HepG2 (cell line): ENCODE data around the gene KSR1. TPM values are rescaled to one million over a fixed set of nuclear protein-coding genes. Genes with fewer than 3 reads are reported as not detected.

ENCODE experiments used
- ATF5 ChIP-seq: sonication (generic); formaldehyde crosslinking; IDR thresholded peaks from 2 replicates; pipeline ENCODE4 v1.4.0; 2020; ENCODE audit warnings: mild to moderate bottlenecking, low read depth, missing genetic modification reagents
- E2F2 ChIP-seq: sonication (generic); formaldehyde crosslinking; IDR thresholded peaks from 2 replicates; pipeline ENCODE4 v1.4.0; 2020; ENCODE audit warnings: missing genetic modification reagents, borderline replicate concordance
- ELF1 ChIP-seq: sonication (generic); formaldehyde crosslinking; IDR thresholded peaks from 2 replicates; pipeline ENCODE4 v1.4.0; 2020; ENCODE audit warnings: missing genetic modification reagents
- ELF3 ChIP-seq: IDR thresholded peaks from 2 replicates; pipeline ENCODE4 v1.6.1; 2016; ENCODE audit warnings: missing genetic modification reagents, missing compliant biosample characterization
- GMEB1 ChIP-seq: sonication (generic); formaldehyde crosslinking; IDR thresholded peaks from 2 replicates; pipeline ENCODE4 v1.5.1; 2020; ENCODE audit warnings: missing genetic modification reagents, mild to moderate bottlenecking, borderline replicate concordance
- IKZF1 ChIP-seq: fragments of 450-650 bp; IDR thresholded peaks from 2 replicates; pipeline ENCODE4 v1.7.1; 2016
- LCORL ChIP-seq, 2 experiments: fragments of 450-650 bp in 1 of 2; sonication (generic) in 1 of 2; formaldehyde crosslinking in 1 of 2; IDR thresholded peaks; 2 replicates each; pipeline versions ENCODE4 v1.5.0 to v1.6.1; 2017 to 2020; ENCODE audit warnings: antibody characterized with exemption in 1 of 2, missing genetic modification reagents in 1 of 2
- MED1 ChIP-seq: sonication (generic); formaldehyde crosslinking; IDR thresholded peaks from 2 replicates; pipeline ENCODE4 v1.4.0; 2020; ENCODE audit warnings: missing genetic modification reagents
- MTF2 ChIP-seq: sonication (generic); formaldehyde crosslinking; IDR thresholded peaks from 2 replicates; pipeline ENCODE4 v1.5.0; 2020; ENCODE audit warnings: missing genetic modification reagents, borderline replicate concordance
- PHB2 ChIP-seq: fragments of 450-650 bp; IDR thresholded peaks from 2 replicates; pipeline ENCODE4 v1.6.1; 2018; ENCODE audit not compliant: partially characterized antibody
- PHF8 ChIP-seq: sonication (generic); formaldehyde crosslinking; IDR thresholded peaks from 2 replicates; pipeline ENCODE4 v1.5.0; 2020; ENCODE audit warnings: missing genetic modification reagents
- PREB ChIP-seq: sonication (generic); formaldehyde crosslinking; IDR thresholded peaks from 2 replicates; pipeline ENCODE4 v1.4.0; 2020; ENCODE audit warnings: missing genetic modification reagents
- RFX3 ChIP-seq: IDR thresholded peaks from 2 replicates; pipeline ENCODE4 v1.6.1; 2016; ENCODE audit warnings: missing biosample characterization, missing genetic modification reagents
- TBL1XR1 ChIP-seq: fragments of 150-350 bp; IDR thresholded peaks from 2 replicates; pipeline ENCODE4 v1.6.1; 2014; ENCODE audit warnings: borderline replicate concordance, low read length; ENCODE audit not compliant: partially characterized antibody
- WIZ ChIP-seq: sonication (generic); formaldehyde crosslinking; IDR thresholded peaks from 2 replicates; pipeline ENCODE4 v1.5.1; 2020; ENCODE audit warnings: mild to moderate bottlenecking, missing genetic modification reagents
- ZFP36L1 ChIP-seq: sonication (generic); formaldehyde crosslinking; IDR thresholded peaks from 2 replicates; pipeline ENCODE4 v1.8.0; 2022; ENCODE audit warnings: mild to moderate bottlenecking, missing genetic modification reagents, moderate library complexity
- ZFYVE20 ChIP-seq: sonication (generic); formaldehyde crosslinking; IDR thresholded peaks from 2 replicates; pipeline ENCODE4 v1.8.0; 2023; ENCODE audit warnings: low read depth, mild to moderate bottlenecking, moderate library complexity, missing genetic modification reagents, borderline replicate concordance
- ZNF3 ChIP-seq: IDR thresholded peaks from 2 replicates; pipeline ENCODE4 v1.7.0; 2017; ENCODE audit warnings: inconsistent platforms
- ZNF383 ChIP-seq: sonication (generic); formaldehyde crosslinking; IDR thresholded peaks from 2 replicates; pipeline ENCODE4 v1.4.0; 2020; ENCODE audit warnings: missing genetic modification reagents, mild to moderate bottlenecking, borderline replicate concordance
- ZNF598 ChIP-seq: sonication (generic); formaldehyde crosslinking; IDR thresholded peaks from 2 replicates; pipeline ENCODE4 v1.5.1; 2020; ENCODE audit warnings: mild to moderate bottlenecking, missing genetic modification reagents, borderline replicate concordance
- ZNF691 ChIP-seq: sonication (generic); formaldehyde crosslinking; IDR thresholded peaks from 2 replicates; pipeline ENCODE4 v1.4.0; 2020; ENCODE audit warnings: missing genetic modification reagents, low read depth, mild to moderate bottlenecking, borderline replicate concordance
- ZNF720 ChIP-seq: sonication (generic); formaldehyde crosslinking; IDR thresholded peaks from 2 replicates; pipeline ENCODE4 v1.4.0; 2020; ENCODE audit warnings: missing genetic modification reagents
- ZNF816 ChIP-seq: sonication (generic); formaldehyde crosslinking; IDR thresholded peaks from 2 replicates; pipeline ENCODE4 v1.8.0; 2022; ENCODE audit warnings: missing genetic modification reagents, mild to moderate bottlenecking, borderline replicate concordance
- ZSCAN31 ChIP-seq: sonication (generic); formaldehyde crosslinking; IDR thresholded peaks from 2 replicates; pipeline ENCODE4 v1.5.0; 2020; ENCODE audit warnings: low read depth, mild to moderate bottlenecking, missing genetic modification reagents
- polyA plus RNA-seq, 8 experiments: library from polyadenylated mRNA; depleted of rRNA in 3 of 8; stranded (reverse) in 7 of 8; unstranded in 1 of 8; fragments of >200 nt; fragmentation: Illumina TruSeq in 4 of 8; extraction: Trizol in 4 of 8; gene quantifications; 2 replicates each; pipeline versions ENCODE4 v1.2.1 to v1.2.3, GENCODE V29; 2011 to 2016; ENCODE audit warnings: low read depth in 4 of 8, missing spikeins in 1 of 8, mixed read lengths in 1 of 8; ENCODE audit not compliant: insufficient read depth in 1 of 8
- total RNA-seq, 5 experiments: library from RNA; depleted of rRNA; stranded (reverse); fragments of >200 nt; fragmentation: Illumina TruSeq; extraction: Trizol; gene quantifications; 2 replicates each; pipeline ENCODE4 v1.2.3, GENCODE V29; 2016; ENCODE audit warnings: low read depth in 1 of 5

KSR1 gene
- total and polyA plus RNA-seq, 2 of the 13 experiments (the other 11 are each of a cell fraction or from before 2014, with no cell fraction given), result 10.1 to 16.6 TPM

GRCh38 chr17:27494192-27495091, 38.2 kb downstream of the KSR1 start (continued):
- no peak for TF ChIP-seq IKZF1
- TF ChIP-seq WIZ (CRISPR knock-in tag), result no peak
- no peak for TF ChIP-seq MTF2 (CRISPR knock-in tag)
- no peak for TF ChIP-seq E2F2 (CRISPR knock-in tag)
- no peak; the same call in 1 of the 2 replicates for TF ChIP-seq MED1 (CRISPR knock-in tag)
- no peak for TF ChIP-seq PREB
- TF ChIP-seq PHB2, result no peak
- no peak for TF ChIP-seq GMEB1 (CRISPR knock-in tag)
- TF ChIP-seq ELF3 (CRISPR knock-in tag), result peak; percentile 52; the same call in 1 of the 2 replicates
- no peak for TF ChIP-seq ZNF720 (CRISPR knock-in tag)
- no peak for TF ChIP-seq ZNF816 (CRISPR knock-in tag)
- no peak for TF ChIP-seq ZNF598 (CRISPR knock-in tag)
- TF ChIP-seq PHF8 (CRISPR knock-in tag), result no peak
- TF ChIP-seq ZNF691 (CRISPR knock-in tag), result peak; percentile 55; the same call in 1 of the 2 replicates
- 0 out of 2 replicates have a peak, but pooled peaks have one; percentile 38 for TF ChIP-seq ZSCAN31
- TF ChIP-seq ZNF383, result no peak
- no peak for TF ChIP-seq ZNF3 (CRISPR knock-in tag)
- no peak for TF ChIP-seq ZFYVE20 (CRISPR knock-in tag)
- TF ChIP-seq ELF1 (CRISPR knock-in tag), result no peak
- no peak for TF ChIP-seq TBL1XR1
- TF ChIP-seq ATF5, result no peak
- TF ChIP-seq ZFP36L1 (CRISPR knock-in tag), result no peak
- TF ChIP-seq RFX3 (CRISPR knock-in tag), result no peak
- no peak for TF ChIP-seq LCORL (IDR thresholded peaks at IDR 0.05)
- peak; percentile 94 for TF ChIP-seq LCORL (CRISPR knock-in tag; IDR thresholded peaks at IDR 0.05)
